IPS DF 19.7 (cell line): Measurements from ENCODE around the gene GBP1.
"Not testable (repeated sequence)": the region's sequence is repeated elsewhere in the genome, so short reads cannot be mapped to it uniquely, and the experiment has no call there.

ENCODE experiments used
- DNase-seq: peaks from one replicate; pipeline ENCODE4 v3.0.0-alpha.2; 2013; ENCODE audit warnings: low read depth, low spot score

The GBP1 gene

DNA sequence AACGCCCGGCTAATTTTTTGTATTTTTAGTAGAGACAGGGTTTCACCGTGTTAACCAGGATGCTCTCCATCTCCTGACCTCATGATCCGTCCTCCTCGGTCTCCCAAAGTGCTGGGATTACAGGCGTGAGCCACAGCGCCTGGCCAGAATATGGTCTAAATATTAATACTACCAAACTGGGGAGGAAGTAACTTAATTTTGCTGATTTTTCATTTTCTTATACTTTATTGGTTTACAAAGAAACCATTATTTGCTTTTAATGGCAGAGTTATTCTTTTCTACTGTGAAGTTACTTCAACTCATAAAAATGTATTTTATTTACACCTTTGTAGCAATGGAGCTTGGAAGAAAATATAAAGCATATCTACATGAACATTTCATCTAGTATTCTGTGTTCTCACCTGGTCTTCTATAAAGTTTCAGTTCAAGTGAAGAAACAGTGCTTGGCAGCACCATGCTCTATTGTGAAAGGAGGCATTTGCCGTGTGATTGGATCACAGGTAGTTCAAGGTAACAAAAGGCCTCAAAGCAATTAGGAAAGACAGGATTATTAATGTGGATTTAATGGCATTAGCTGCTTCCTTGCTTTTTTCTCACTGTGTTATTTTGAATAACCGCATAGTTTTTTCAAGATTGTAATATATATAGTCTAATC is 13.6 kb downstream of the GBP1 start:
- DNase-seq, result no peak

DNA sequence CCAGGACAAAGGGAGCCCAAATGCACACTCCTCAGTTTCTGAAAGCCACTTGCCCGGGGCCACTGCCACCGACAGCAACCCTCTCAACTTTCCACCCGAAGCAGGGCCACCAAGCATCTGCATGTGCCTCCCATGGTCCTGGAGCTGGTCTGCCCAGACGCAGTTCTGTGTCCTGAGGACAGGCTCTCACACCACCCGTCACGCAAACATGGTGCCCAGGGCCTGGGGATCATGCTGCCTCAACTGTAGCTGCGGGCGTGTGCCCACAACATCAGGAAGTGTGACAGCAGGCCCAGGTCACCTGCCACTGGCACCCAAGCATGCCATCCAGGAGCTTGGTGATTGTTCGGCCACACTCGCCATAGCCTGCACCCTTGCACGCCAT is 14.4 kb downstream of the GBP1 start:
- no peak for DNase-seq

DNA sequence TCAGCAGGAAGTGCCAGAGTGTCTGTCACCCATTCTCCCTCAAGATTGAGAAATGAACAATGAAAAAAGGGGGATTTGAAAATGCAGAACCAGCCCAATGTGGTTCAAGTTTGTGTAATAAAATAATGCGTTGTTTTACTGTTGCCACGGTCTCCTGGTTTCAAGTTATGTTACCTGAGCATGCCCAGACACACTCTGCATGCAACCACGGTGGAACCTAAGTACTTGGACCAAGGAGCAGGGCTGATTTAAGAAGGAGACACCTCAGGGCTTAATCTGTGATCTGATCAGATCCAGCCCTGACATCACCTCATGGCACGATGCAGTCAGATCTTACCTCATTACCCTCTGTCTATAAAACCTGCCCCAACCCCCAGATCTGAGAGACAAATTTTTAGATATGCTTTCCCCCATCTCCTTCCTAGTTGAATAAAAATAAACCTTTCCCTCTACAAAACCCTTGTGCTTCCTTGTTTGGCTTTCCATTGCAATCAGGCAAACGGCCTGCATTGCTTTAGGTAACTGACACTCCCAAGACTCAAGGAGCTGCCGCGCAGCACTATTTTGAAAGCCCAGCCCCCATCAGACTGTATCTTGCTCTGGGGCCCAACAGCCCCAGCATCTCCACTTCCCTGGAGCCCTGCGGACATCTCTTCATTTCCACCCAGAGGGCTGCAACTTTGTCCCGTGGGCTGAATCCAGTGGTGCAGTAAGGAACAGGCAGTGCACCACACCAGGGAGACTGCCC is 14.9 kb downstream of the GBP1 start:
- DNase-seq, result not testable (repeated sequence)

DNA sequence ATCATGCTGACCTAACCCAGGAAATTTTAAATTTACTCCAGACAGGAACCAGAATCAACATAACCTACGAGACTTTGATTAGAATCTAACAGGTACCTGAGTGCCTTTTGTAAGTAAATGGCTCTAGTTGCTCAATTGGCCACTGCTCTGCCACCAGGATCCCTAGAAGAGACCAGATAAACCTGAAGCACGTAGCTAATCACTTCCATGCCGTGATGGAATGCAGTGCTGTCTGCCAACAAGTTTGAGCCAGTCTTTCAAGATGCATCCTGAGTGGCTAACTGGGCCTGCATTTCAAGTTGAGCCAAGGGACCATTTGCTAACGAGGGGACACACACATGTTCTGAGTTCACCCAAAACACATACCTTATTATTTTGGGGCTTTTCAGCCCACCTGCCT is 15.8 kb downstream of the GBP1 start:
- DNase-seq, result not testable (repeated sequence)

DNA sequence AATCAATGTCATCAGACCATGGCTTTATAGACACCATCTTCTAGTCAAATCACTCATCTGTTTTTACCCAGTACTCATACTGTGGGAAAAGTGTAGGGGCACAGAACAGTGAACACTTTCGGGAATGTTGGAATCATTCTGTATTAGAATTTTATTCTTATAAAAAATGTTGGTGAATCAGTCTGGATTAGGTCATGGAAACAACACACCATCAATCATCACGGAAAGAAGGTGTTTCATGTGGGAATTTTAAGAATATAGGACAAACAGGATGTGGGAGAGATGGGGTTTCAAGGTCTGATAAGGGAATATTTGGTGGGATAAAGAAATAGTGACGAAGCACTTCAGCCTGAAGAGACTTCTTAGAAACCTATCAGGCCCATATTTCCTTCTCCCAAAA is 17.3 kb downstream of the GBP1 start:
- no peak for DNase-seq

DNA sequence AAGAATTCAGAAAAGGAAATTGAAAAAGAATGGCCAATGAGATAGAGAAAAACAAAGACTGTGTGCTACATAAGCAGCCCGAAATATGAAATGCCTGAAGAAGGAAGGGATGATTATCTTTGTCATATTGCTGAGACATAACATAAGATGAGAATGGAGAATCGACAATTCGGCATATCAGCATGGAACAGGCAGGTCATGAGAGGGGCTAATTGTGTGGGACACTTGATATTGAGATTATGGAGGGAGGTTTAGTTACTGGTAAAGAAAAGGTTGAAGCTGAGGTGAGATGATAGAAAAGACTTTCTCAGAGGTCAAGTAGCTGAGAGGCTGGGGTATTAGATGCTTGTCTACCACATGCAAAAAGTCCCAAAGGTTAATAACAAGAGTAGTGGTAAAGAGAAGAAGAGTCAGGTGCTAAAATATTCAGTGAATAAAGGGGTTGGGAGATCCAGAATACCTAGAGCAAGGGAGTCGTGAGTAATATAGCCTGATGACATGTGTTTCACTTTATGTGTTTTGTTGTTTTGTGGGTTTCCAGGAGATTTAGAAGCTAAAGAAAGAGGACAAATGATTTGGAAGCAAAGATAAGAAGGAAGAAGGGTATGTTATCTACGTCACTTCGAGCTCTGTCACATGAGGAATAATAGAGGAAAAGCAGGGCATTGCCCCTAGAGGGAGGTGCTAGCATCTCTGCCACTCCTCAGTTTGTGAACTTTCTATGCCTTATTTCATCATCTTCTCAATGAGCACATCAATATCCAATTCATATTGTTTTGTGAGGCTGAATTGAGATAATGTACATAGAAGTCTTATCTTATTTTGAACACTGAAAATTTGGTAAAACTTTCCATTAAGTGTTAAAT is 18.5 kb downstream of the GBP1 start:
- DNase-seq, result not testable (repeated sequence)

DNA sequence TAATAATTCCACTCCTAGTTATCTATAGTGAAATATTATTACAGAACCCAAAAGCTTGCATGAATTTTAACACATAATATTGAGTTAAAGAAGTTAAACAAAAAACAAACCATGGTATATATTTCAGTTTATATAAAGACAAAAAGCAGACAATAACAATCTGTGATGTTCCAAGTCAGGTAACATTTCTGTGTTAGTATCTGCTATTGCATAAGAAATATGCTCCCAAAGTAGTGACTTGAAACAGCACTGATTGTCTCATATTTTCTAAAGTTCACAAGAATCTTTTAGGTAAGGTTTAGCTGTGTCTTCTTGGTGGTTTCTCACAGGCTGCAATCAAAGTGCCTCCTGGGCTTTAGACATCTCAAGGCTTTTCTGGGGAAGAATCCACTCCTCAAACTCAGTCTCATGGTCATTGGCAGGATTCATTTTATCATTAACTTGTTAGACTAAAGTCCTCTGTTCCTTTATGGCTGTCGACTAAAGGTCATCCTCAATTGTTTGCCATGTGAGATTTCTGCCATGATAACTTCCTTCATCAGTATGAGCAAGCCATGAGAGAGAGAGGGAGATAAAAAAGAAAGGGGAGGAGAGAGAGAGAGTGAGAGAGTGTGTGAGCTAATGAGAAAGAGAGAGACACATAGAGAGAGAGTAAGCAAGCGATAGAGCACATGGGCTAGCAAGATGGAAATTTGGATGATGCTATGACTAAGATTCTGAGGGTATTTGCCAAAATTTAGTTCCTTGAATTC is 19.9 kb downstream of the GBP1 start:
- DNase-seq, result no peak

DNA sequence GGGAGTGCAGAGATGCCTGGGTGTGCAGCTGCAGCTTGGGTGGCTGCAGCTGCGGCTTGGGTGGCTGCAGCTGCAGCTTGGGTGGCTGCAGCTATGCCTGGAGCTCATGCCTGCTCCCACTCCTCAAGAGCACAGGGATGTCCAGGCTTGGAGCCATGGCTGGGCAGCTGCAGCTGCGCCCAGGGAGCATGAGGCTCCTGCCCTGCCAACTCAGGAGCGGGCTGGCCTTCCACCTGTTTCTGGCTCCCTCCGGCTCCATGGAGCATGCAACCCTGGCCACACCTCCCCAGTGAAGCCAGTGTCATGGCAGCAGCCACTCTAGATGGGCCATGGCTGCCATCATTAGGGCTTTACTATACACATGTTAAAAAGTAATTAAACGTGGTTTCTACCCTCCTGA is 21.1 kb downstream of the GBP1 start:
- no peak for DNase-seq

DNA sequence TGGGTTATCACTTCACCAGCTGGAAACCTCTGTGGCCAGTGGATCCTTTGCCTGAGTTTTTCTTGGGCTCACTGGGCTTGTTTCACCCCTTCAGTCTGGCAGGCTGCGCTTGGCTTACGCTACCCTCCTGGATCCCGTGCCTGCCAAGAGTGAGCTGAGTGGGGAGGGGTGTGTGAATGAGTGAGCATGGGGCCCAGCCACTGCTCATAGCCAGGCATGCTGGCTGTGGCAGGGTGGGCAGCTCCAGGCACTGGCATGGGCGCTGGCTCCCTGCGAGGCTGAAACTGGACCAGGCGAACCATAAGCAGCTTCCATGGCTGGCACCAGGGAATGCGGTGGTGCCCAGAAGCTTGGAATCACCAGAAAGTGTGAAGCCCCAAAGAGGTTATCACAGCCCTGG is 22.5 kb downstream of the GBP1 start:
- no peak for DNase-seq

DNA sequence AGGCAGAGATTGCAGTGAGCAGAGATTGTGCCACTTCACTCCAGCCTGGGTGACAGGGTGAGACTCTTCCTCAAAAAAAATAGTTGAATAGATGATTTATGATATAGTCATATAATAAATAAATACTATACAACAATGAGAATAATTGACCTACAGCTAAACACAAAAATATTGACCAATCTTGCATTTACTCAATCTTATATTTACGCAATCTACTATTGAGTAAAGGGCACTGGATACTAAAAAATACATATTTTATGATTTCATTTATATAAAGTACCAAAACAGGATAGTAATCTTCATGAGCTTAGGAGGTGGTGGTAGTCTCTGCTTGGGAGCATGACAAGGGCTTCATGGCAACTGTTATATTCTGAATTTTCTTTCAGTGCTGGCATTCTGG is 23.3 kb downstream of the GBP1 start:
- no peak for DNase-seq

DNA sequence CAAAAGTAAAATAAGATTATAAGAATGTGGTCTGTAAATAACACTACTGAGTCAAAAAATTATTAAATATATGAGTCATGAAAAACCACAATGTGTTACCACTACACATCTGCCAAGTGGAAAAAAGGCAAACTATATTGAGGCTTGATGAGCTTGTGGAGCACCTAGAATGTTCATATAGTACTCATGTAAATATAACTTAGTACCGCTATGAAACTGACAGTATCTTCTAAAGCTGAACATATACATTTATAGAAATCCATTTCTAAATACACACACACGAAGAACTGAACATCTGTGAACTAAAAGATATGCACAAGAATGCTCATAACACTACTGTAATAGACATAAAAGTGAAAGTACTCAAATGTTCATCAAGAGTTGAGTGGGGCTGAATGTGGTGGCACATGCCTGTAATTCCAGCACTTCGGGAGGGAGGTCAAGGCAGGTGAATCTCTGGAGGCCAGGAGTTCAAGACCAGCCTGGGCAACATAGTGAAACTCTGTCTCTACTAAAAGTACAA is 23.8 kb downstream of the GBP1 start:
- DNase-seq, result no peak

DNA sequence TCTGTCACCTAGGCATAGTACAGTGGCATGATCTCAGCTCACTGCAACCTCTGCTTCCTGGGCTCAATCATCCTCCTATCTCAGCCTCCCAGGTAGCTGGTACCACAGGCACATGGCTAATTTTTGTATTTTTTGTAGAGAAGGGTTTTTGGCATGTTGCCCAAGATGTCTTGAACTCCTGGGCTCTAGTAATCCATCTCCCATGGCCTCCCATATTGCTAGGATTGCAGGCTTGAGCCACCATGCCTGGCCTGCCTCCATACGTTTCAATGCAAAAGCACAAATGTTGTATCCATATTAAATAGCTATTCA is 24.7 kb downstream of the GBP1 start:
- no peak for DNase-seq

DNA sequence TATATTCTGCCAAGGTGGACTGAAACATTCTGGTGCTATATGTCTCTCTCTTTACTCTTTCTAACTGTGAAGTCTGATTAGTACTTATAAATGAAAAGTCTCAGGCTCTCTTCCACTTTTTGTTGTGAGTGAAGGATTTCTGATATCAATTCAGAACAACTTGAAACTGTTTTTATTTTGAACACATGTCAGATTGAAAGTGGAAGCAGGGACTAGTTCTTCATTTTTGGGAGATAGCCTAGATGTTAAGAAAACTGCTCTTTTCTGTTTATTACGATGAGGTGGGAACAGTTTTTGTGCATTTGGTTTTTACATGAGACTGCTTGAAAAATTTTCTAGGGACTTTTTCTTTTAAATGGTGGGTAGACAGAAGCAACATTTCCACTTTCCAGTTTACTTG is 27.8 kb downstream of the GBP1 start:
- DNase-seq, result no peak

DNA sequence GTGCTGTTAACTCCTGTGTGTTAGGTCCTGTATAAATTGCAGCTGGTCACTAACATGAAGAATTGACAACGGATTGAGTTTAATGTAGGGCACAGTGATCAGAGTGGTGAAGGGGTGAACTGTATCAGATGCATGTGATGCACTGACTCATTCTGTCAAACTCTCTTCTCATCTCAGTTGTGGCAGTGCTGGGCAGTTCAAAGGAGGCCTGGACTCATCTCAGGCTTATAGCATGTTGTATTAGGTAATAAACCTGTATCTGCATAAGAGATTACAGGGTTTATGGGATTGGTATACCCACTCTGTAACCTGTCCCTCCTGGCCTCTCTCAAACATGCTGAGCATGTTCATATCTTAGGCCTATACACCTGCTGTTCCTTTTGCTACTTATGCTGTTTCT is 29.9 kb downstream of the GBP1 start:
- DNase-seq, result no peak

DNA sequence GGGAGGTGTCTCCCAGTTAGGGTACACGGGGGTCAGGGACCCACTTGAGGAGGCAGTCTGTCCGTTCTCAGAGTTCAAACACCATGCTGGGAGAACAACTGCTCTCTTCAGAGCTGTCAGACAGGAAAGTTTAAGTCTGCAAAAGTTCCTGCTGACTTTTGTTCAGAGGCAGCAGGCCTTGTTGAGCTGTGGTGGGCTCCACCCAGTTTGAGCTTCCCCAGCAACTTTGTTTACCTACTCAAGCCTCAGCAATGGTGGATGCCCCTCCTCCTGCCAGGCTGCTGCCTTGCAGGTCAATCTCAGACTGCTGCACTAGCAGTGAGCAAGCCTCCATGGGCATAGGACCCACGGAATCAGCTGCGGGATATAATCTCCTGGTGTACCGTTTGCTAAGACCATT is 31.0 kb downstream of the GBP1 start:
- DNase-seq, result not testable (repeated sequence)

DNA sequence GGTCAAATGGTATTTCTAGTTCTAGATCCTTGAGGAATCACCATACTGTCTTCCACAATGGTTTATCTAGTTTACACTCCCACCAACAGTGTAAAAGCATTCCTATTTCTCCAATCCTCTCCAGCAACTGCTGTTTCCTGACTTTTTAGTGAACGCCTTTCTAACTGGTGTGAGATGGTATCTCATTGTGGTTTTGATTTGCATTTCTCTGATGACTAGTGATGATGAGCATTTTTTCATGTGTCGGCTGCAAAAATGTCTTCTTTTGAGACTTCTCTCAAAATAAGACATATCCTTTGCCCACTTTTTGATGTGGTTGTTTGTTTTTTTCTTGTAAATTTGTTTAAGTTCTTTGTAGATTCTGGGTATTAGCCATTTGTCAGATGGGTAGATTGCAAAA is 36.0 kb downstream of the GBP1 start:
- DNase-seq, result not testable (repeated sequence)

DNA sequence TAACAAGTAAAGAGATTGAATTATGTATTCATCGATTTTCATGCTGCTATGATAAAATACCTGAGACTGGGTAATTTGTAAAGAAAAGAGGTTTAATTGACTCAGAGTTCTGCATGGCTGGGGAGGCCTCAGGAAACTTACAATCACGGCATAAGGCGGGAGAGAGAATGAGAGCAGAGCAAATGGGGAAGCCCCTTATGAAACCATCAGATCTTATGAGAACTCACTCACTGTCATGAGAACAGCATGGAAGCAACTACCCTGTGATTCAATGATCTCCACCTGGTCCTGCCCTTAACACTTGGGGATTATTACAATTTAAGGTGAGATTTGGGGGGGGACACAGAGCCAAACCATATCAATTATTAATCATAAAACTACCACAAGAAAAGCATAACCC is 39.1 kb downstream of the GBP1 start:
- DNase-seq, result no peak

DNA sequence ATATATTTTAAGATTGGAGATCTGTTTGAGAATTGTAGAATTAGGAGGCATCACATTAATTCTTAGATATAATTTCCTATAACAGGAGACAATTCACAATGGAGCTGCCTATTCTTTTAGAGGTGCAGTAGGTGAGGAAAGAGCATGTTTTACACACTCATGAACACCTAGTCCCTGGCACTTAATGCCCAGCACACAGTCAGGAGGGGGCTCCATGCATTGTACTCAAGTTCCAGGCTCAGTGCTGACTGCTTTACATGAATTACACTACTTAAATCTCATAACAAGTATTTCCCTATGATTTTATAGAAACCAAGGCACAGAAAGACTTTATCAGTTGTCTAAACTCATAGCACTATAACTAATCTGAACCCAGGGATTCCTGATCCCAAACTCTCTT is 42.0 kb downstream of the GBP1 start:
- no peak for DNase-seq

DNA sequence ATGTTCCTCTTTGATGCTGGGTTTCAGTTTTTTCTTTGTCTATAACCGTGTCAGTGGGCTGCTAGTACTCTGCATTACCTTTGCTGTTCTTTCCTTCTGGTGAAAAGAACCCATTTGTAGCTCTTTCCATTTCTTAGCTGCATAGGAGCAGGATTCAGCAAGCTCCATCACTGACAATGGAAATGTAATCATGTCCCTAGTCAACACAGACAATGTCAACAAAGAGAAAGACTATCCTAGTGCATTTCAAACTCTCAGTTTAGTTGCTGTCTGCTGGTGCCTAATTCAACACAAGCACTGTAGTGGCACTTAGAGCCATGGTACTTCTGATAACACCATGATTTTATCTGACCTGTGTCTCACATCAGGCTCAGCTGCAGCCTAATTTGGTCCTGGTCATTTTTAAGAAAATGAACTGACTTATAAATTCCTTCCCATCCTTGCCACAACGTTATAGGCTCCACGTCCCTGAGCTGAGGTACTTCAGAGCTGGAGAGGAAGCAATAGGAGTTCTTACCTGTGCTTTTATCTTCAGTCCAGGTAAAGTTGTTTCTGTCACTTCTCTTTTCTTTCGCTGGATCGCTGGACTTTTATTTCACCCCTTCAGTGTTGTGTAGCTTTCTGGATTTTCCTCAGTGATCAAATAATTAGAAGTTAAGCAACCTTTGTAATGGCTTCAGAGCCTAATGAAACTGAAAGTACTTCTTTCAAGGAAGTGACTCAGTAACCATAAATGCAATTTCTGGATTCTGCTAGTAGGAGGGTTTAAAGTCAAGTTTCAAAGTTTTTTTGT is 42.6 kb downstream of the GBP1 start, which contains the start of gene GBP3:
Gene GBP3, minus strand, starts transcription at position 700 of the 793 bp plus-strand sequence. CDS start 2,145 bp downstream, outside the sequence.
- no peak for DNase-seq

DNA sequence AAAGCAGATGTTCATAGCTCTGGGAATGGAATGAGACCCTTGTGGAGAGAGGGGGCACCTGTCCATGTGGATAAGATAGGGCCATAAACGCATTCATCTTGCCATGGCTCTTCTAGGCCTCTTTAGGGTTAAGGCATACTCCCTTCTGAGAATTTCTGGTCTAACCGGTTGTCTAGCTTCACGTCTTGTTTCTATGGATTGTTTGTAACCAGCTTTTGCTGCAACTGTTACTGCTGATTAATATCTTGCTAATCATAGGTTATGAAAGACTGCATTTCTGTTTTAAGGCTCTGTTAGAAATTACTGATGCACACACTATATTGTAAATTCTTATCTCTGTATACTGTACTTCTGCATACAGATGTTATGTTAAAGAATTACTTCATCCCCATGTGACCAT is 46.7 kb downstream of the GBP1 start:
- DNase-seq, result not testable (repeated sequence)

DNA sequence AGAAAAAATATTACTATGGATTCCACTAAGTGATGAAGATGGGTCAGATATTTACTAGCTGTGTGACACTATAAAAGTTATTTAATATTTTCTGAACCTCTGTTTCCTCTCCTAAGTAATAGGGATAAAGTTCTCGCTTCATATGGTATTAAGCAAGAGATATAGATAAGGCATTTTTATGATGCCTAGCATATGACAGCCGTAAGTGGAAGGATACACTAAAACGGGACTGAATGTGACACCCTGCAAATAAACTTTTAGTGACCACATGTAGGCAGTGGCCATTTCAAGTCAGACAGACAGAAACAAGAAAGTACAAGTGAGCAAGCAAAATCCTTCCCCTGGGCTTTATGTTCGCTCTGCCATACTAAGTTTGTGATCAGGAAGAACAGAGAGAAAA is 56.5 kb downstream of the GBP1 start:
- DNase-seq, result no peak
